Activated CD8-positive, alpha-beta memory T cell treated with anti-CD3 and anti-CD28 coated beads, Interleukin-2, amount 50 U/mL, for 24 hours (primary cell): ENCODE measurements around the gene TENT4A.

ENCODE experiments used
- DNase-seq: peaks from one replicate; pipeline ENCODE4 v3.0.0-alpha.2; 2020; ENCODE audit errors: extremely low read depth

Gene TENT4A

DNA sequence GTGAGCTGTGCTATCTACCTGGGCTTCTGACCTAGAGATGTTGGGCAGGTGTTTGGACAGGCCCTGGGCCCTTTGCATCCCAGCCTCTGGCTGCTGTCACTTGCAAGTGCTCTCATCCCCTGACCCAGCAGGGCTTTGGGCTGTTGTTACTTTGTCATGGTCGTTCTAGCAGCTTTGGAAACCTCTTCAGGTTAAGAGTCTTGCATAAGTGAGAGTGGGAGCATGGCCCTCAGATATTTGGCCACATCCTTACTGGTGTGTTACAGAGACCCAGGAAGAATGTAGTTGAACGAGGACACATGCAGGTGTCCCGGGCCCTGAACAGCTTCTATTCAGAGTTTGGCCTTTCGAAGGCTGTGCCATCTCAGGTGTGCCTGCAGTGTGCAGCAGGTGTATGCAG, 4.5 kb downstream of the TENT4A start:
- DNase-seq = no peak

DNA sequence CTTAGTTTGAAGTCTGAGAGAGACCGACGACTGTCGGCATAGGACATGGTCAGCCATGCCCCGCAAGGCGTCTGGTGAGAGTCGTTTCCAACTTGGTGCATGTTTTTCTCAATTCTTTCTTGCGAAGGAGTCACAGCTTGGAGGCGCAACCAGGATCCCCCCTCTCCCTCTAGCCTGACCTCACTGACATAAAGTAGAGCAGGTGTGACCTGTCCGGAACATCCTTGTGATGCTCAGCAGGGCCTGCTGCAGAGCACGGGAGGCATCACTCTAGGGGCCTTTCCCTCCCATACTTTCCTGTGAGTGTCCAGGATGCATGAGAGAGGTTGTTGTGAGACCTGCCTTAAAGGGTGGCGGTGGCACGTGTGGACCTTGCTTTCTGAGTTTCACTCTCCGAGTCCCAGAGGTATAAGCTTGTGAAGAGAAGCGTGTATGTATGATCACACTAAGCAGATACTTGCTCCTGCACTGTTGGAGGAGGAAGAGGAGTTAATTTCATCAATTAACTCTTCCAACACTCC, 5.0 kb downstream of the TENT4A start:
- no peak for DNase-seq

- no peak for DNase-seq
Observed at GRCh38 chr5:6718718-6719117, 5.5 kb downstream of the TENT4A start.

DNA sequence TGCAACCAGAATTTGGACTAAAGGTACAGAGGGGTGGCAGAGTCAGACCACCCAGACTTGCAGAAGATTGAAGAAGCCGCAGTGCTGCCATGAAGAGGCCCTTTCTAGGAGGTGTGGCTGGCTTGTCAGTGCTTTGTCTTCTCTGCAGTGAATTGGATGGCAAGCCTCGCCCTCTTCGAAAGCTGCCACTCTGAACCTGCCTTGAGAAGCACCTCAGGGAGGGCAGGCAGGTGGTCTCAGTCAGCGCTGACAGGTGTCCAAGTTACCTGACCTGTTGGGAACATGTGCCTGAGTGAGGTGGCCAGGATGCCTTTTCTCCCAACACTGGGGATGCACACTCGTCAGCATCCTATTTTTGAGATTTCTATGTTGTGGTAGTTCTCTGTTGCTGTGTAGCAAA, 6.2 kb downstream of the TENT4A start:
- DNase-seq = no peak

DNA sequence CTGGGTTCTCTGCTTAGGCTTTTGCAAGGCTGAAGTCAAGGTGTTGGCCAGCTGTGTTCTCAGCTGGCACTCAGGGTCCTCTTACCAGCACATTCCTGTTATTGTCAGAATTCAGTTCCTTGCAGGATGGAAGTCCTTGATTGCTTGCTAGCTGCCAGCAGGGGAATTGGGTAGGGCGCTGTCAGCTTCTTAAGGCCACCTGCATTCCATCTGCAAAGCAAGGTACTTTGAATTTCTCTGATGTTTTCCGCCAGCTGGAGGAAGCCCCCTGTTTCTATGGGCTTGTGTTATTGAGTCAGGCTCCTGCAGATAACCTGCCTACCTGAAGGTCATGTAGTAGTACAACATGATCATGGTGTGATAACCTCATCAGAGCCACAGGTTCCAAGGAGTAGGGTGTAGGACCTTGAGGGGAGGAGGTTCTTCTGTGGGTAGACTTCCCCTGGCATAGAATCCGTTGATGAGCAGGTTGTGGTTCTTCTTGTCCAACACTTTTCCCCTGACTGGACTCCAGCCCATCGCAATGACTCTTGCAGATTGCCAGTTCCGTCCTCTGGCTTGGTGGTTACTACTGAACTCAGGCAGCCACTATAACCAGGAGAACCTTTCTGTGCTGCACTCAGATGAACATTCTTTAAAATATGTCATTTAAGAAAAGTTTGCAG, 6.8 kb downstream of the TENT4A start:
- DNase-seq = no peak

DNA sequence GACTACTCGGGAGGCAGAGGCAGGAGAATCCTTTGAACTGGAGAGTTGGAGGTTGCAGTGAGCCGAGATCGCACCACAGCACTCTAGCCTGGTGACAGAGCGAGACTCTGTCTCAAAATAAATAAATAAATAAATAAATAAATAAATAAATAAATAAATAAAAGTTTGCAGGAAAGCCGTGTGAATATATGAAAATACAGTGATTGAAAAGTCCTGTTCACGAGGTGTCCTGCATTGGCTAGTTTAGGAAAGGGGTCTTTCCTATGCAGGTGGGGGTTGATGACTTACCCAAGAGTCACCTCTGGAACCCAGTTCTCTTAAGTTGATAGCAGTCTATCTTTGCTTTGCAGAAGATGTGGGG, 7.3 kb downstream of the TENT4A start:
- no peak for DNase-seq

GRCh38 chr5:6721442-6721841, 8.2 kb downstream of the TENT4A start:
- DNase-seq = no peak

DNA sequence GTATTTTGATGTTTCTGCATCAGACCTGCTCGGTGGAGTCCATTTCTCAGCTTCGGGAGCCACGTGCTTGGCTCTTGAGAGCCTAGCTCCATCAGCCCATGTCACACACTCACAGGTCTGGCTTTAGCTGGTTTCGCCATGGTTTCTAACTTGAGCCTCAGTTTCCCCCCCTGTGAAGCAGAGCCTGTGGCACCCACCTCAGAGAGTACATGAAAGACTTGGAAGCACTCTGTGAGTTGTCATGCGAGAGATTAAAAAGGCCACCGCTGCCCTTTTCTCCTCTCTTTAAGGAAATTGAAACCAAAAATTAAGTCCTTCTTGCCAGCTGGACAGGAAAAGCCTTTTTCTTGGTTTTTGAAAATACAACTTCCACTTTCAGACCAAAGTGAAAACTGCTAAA, 8.8 kb downstream of the TENT4A start:
- DNase-seq = no peak

DNA sequence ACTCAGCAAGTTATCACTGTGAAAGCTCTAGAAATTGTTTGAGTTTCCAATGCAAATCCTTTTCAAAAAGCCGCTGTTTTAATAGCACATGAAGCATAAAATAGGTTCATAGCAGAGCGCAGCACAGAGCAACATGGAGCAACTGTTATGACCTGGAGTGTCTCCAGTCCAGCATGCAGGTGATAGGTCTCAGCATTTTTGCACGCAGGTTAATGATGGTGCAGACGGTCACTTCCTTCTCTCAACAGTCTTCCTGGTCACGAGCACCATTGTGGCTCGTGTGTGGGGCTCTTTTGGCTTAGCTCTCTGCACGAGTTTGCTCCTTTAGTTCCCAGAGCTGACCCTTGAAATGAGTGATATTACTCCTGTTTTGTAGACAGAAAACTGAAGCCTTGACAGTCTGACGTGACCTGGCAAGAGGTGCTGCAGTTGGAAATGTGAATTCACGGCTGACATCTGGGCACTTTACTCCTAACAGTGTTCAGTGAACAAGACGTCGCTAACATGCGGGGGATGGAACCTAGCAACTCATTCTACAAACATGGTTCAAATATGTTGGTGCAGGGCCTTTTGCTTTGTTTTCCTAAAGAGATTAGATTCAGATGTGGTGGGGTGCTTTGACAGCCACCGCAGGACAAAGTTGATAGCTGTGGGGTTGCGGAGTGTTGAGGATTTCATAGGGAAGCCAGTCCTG, 10.0 kb downstream of the TENT4A start:
- no peak for DNase-seq

GRCh38 chr5:6723816-6724300, 10.6 kb downstream of the TENT4A start:
- no peak for DNase-seq

DNA sequence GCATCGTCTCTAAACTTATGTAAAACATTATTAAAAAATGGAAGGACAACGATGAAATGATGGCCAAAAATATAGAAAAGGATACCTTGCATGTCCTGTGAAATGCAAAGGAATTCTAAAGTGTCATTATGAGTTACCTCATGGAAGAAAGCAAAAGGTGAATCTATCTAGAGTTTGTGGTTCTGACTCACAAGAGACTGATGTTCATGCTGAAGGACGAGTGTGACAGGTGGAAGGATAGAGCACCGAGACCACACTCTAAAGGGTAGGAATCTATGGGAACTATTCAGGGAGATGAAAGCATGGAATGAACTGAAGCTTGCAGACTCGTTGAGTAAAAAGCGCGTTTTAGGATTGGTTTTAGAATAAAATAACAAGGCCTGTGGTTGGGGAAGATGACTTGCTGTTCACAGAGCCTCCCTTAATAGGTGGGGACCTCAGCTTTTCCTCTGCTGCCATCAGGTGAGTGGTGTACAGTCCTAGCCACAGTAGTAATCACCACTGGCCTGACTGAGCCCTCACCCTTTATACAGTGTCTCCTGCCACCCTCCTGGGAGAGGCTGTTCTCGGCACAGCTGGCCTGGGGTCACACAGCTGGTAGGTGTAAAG, 11.2 kb downstream of the TENT4A start:
- DNase-seq = no peak

DNA sequence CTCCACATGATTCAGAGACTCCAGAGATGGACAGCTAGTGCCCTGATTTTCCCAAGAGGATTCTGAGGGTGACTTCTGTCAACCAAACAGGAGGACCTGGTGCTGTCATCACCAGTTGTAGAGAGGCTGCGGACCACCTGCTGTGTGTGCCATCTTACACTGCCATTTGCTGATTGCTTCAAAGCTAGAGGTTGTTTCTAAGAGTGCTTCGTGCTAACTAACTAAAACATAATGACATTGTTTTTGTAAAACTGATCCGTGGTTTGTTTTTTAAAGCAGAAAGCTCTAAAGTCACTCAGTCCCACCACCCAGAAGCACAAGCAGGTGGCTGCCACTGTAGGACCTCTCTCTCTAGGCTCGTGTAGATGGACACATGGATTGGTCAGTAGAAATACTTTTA, 12.2 kb downstream of the TENT4A start:
- DNase-seq = no peak

- no peak for DNase-seq
Observed at GRCh38 chr5:6726006-6726405, 12.8 kb downstream of the TENT4A start.

GRCh38 chr5:6727231-6727630, 14.0 kb downstream of the TENT4A start:
- no peak for DNase-seq

DNA sequence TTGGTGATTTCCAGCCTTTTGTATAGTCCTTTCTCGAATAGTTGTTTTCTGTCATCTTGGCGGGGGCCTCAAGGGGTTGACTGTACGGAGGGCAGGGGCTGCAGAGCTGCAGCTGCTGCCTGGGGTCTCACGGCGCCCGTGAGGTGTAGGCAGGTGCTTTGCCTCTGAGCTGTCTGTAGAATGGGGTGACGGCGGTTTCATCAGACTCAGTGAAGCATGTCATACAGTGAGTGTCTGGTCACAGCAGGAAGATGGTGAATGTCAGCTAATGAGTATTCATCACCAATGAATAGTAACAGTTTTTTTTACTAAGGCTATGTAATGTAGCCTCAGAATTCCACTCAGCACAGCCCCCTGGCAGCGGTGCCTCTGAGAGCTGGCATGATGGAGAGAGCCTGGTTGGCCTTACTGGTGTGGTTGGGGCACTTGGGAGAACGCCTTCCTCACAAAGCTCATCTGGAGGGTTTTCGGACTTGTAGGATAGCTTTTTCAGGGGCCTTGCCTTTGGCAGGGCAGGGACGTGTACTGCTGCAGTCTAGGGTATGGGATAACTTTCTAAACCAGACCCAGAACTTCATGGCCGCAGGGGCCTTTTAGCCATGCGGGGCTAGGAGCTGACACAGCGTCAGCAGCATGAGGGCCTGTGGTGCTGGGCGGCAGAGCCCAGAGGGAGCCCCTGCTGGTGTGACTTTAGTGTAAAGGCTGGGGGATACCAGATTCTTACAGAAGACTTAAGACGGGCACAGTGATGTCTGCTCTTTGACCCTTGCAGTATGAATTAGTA, 15.0 kb downstream of the TENT4A start:
- no peak for DNase-seq

- no peak for DNase-seq
Observed at GRCh38 chr5:6728795-6729183, 15.6 kb downstream of the TENT4A start.

GRCh38 chr5:6729386-6730310, 16.4 kb downstream of the TENT4A start:
- no peak for DNase-seq

- no peak for DNase-seq
Observed at GRCh38 chr5:6730407-6730806, 17.2 kb downstream of the TENT4A start.

DNA sequence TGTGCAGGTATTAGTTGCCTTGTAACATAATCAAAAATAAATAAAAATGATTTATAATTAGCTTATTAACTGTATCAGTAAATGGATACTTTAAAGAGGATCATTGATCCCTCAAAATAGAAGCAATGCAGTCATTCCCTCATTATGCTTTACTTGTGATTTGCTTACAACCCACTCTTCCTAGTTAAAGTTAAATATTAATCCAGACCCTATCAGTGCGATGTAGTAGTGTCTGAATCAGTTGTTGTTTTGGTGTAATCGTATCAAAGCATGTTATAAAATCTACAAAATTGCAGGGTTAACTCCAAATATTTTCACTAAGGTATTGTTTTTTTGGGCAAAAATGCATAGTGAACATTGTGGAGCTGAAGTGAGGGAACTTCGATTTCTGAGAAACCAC, 17.6 kb downstream of the TENT4A start:
- no peak for DNase-seq

GRCh38 chr5:6731465-6732237, 18.4 kb downstream of the TENT4A start:
- DNase-seq = no peak
